ENCODE measurements around the gene TMEM121.

TMEM121 gene

DNA sequence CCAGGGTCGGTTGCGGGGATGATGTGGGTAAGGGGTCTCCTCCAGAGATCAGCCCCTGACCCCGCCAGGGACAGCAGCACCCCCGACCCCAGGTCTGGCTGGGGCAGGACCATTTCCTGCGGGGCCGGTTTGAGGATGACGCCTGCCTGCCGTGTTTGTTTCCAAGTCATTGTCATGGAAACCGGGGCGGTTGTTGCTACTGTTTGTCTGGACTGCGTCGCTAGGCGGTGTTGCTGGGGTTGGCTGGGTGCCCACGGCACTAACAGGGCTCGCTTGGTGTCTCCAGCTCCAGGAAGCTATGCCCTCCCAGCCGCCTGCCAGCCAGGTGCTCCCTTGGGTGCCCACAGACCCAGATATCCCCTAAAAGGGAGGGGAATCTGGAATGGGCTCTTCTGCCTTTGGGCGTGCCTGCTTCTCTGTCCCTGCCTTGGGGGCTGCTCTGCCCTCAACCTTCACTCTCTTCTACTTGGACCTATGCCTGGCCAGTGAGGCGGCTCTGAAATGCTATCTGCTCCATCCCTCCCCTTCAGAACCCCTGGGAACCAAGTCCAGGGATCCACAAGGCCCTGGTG is 44.4 kb upstream of the TMEM121 start:
- no peak for TF ChIP-seq ZC3H10 (CRISPR knock-in tag; IDR thresholded peaks at IDR 0.05)
- peak; percentile 47 for ATAC-seq

DNA sequence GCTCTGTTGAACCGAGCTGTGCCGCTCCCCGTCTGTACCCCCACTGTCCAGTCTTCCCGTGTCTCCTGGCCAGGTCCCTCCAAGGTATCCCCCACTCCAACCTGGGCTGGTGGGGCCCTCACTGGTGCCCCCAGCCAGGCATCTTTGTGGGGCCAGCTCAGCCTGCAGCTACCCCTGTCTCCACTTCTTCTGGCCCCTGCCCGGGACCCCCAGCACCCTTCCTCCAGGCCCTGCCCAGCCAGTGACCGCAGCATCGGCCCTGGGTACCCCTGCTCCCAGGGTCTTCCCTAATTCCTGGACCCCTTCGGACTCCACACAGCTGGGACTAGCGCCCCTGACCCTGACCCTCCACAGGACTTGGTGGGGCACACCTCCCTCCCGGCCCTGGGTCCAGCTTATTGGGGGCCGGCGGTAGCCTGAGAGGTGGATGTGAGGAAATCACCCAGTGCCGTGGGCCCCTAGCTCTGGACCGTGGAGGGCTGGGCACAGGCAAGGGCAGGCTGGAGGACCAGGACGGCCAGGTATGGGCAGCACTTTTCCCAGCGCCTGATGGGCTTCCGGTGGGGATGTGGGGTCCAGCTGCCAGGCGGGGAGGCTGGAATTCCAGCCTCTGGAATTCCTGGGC is 43.8 kb upstream of the TMEM121 start:
- TF ChIP-seq, protein P1, sequence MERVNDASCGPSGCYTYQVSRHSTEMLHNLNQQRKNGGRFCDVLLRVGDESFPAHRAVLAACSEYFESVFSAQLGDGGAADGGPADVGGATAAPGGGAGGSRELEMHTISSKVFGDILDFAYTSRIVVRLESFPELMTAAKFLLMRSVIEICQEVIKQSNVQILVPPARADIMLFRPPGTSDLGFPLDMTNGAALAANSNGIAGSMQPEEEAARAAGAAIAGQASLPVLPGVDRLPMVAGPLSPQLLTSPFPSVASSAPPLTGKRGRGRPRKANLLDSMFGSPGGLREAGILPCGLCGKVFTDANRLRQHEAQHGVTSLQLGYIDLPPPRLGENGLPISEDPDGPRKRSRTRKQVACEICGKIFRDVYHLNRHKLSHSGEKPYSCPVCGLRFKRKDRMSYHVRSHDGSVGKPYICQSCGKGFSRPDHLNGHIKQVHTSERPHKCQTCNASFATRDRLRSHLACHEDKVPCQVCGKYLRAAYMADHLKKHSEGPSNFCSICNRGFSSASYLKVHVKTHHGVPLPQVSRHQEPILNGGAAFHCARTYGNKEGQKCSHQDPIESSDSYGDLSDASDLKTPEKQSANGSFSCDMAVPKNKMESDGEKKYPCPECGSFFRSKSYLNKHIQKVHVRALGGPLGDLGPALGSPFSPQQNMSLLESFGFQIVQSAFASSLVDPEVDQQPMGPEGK (CRISPR knock-in tag; IDR thresholded peaks at IDR 0.05; ENCODE audit: borderline replicate concordance) = no peak
- TF ChIP-seq TCF4 (CRISPR knock-in tag; IDR thresholded peaks at IDR 0.05; ENCODE audit: borderline replicate concordance) (no peak), ZNF8 (CRISPR knock-in tag; IDR thresholded peaks at IDR 0.05) (no peak), GLIS3 (CRISPR knock-in tag; IDR thresholded peaks at IDR 0.05) (no peak), ZFP3 (CRISPR knock-in tag; IDR thresholded peaks at IDR 0.05) (no peak), ZNF70 (CRISPR knock-in tag; IDR thresholded peaks at IDR 0.05) (no peak), SNAI2 (CRISPR knock-in tag; IDR thresholded peaks at IDR 0.05) (no peak), ARNTL (CRISPR knock-in tag; IDR thresholded peaks at IDR 0.05; ENCODE audit: borderline replicate concordance, low read depth) (no peak), ESRRG (CRISPR knock-in tag; IDR thresholded peaks at IDR 0.05) (no peak), ZNF565 (CRISPR knock-in tag; conservative IDR thresholded peaks at IDR 0.05; ENCODE audit: low read depth) (no peak), ISL1 (CRISPR knock-in tag; IDR thresholded peaks at IDR 0.05) (no peak), OSR1 (CRISPR knock-in tag; IDR thresholded peaks at IDR 0.05) (no peak)
- TF ChIP-seq, protein P2, sequence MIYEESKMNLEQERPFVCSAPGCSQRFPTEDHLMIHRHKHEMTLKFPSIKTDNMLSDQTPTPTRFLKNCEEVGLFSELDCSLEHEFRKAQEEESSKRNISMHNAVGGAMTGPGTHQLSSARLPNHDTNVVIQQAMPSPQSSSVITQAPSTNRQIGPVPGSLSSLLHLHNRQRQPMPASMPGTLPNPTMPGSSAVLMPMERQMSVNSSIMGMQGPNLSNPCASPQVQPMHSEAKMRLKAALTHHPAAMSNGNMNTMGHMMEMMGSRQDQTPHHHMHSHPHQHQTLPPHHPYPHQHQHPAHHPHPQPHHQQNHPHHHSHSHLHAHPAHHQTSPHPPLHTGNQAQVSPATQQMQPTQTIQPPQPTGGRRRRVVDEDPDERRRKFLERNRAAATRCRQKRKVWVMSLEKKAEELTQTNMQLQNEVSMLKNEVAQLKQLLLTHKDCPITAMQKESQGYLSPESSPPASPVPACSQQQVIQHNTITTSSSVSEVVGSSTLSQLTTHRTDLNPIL (CRISPR knock-in tag; IDR thresholded peaks at IDR 0.05; ENCODE audit: low read depth) = no peak
- TF ChIP-seq, protein P3, sequence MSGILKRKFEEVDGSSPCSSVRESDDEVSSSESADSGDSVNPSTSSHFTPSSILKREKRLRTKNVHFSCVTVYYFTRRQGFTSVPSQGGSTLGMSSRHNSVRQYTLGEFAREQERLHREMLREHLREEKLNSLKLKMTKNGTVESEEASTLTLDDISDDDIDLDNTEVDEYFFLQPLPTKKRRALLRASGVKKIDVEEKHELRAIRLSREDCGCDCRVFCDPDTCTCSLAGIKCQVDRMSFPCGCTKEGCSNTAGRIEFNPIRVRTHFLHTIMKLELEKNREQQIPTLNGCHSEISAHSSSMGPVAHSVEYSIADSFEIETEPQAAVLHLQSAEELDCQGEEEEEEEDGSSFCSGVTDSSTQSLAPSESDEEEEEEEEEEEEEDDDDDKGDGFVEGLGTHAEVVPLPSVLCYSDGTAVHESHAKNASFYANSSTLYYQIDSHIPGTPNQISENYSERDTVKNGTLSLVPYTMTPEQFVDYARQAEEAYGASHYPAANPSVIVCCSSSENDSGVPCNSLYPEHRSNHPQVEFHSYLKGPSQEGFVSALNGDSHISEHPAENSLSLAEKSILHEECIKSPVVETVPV (CRISPR knock-in tag; IDR thresholded peaks at IDR 0.05) = no peak
- TF ChIP-seq, protein P4, sequence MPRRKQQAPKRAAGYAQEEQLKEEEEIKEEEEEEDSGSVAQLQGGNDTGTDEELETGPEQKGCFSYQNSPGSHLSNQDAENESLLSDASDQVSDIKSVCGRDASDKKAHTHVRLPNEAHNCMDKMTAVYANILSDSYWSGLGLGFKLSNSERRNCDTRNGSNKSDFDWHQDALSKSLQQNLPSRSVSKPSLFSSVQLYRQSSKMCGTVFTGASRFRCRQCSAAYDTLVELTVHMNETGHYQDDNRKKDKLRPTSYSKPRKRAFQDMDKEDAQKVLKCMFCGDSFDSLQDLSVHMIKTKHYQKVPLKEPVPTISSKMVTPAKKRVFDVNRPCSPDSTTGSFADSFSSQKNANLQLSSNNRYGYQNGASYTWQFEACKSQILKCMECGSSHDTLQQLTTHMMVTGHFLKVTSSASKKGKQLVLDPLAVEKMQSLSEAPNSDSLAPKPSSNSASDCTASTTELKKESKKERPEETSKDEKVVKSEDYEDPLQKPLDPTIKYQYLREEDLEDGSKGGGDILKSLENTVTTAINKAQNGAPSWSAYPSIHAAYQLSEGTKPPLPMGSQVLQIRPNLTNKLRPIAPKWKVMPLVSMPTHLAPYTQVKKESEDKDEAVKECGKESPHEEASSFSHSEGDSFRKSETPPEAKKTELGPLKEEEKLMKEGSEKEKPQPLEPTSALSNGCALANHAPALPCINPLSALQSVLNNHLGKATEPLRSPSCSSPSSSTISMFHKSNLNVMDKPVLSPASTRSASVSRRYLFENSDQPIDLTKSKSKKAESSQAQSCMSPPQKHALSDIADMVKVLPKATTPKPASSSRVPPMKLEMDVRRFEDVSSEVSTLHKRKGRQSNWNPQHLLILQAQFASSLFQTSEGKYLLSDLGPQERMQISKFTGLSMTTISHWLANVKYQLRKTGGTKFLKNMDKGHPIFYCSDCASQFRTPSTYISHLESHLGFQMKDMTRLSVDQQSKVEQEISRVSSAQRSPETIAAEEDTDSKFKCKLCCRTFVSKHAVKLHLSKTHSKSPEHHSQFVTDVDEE (CRISPR knock-in tag; IDR thresholded peaks at IDR 0.05) = no peak
- no peak for ATAC-seq

DNA sequence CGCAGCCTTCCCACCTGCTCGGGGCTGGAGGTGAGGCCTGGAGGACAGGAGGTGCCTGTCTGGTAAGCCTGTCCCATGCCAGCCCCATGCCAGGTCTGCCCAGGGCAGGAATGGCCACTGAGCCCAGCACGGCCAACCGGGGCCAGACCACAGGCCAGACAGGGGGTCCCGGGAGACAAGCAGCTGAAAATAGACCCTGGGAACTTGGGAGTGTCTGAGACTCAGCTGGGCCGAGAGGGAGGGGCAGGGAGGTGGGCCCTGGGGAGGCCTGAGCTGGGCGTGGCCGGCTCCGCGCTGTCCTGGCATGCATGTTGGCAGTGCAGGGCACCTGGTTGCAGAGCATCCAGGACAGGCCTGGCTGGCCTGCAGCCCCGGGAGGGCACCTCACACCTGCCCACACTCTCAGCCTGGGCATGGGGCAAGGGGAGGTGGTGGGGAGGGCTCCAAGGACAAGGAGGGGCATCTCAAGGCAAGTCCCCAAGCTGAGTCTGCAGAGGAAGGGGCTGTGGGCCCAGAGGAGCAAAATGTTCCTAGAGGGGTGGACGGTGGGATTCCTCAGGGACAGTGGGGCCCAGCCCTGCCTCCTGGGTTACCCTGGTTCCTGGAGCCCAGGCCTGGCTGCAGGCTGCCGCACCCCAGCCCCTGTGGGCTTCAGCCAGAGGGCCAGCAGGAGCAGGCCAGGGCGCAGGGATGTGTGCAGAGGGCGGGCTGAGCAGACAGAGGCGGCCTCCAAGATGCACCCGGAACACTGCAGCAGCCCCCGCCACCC is 42.9 kb upstream of the TMEM121 start:
- no peak for ATAC-seq
- TF ChIP-seq ZFP30 (CRISPR knock-in tag; IDR thresholded peaks at IDR 0.05) (no peak), ESRRG (CRISPR knock-in tag; IDR thresholded peaks at IDR 0.05) (no peak), ZNF565 (CRISPR knock-in tag; conservative IDR thresholded peaks at IDR 0.05; ENCODE audit: low read depth) (no peak), GLIS3 (CRISPR knock-in tag; IDR thresholded peaks at IDR 0.05) (no peak), ZFP3 (CRISPR knock-in tag; IDR thresholded peaks at IDR 0.05) (no peak), RARB (CRISPR knock-in tag; IDR thresholded peaks at IDR 0.05) (no peak), TCF4 (CRISPR knock-in tag; IDR thresholded peaks at IDR 0.05; ENCODE audit: borderline replicate concordance) (no peak), PPARA (CRISPR knock-in tag; IDR thresholded peaks at IDR 0.05; ENCODE audit: borderline replicate concordance) (no peak), ARNTL (CRISPR knock-in tag; IDR thresholded peaks at IDR 0.05; ENCODE audit: borderline replicate concordance, low read depth) (no peak), SNAI2 (CRISPR knock-in tag; IDR thresholded peaks at IDR 0.05) (no peak), ISL1 (CRISPR knock-in tag; IDR thresholded peaks at IDR 0.05) (no peak), BACH2 (CRISPR knock-in tag; IDR thresholded peaks at IDR 0.05; ENCODE audit: borderline replicate concordance) (no peak), ZC3H10 (CRISPR knock-in tag; IDR thresholded peaks at IDR 0.05) (no peak)
- TF ChIP-seq, protein P5, sequence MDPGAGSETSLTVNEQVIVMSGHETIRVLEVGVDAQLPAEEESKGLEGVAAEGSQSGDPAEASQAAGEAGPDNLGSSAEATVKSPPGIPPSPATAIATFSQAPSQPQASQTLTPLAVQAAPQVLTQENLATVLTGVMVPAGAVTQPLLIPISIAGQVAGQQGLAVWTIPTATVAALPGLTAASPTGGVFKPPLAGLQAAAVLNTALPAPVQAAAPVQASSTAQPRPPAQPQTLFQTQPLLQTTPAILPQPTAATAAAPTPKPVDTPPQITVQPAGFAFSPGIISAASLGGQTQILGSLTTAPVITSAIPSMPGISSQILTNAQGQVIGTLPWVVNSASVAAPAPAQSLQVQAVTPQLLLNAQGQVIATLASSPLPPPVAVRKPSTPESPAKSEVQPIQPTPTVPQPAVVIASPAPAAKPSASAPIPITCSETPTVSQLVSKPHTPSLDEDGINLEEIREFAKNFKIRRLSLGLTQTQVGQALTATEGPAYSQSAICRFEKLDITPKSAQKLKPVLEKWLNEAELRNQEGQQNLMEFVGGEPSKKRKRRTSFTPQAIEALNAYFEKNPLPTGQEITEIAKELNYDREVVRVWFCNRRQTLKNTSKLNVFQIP (CRISPR knock-in tag; IDR thresholded peaks at IDR 0.05; ENCODE audit: borderline replicate concordance, low read depth) = no peak
- TF ChIP-seq, protein P4 (CRISPR knock-in tag; IDR thresholded peaks at IDR 0.05) = no peak
- TF ChIP-seq, protein P3 (CRISPR knock-in tag; IDR thresholded peaks at IDR 0.05) = no peak
